GM12878 (cell line): ENCODE data around the gene COL28A1. TPM values are rescaled to one million over a fixed set of nuclear protein-coding genes. Genes with fewer than 3 reads are reported as not detected.

ENCODE experiments used
- ATAC-seq: fragments of 200-7000 bp; cut with Tn5 transposase; 3 replicates; pipeline ENCODE4 v1.9.1; 2020; ENCODE audit warnings: mild to moderate bottlenecking, moderate library complexity
- BruUV-seq: library from RNA; stranded (reverse); fragments of 400-500 nt; replicated peaks from 2 replicates; lab custom pipeline; 2021; lab: Mats Ljungman, UMichigan
- CTCF ChIA-PET: fragments of 300-600 bp; sonication (Branson Sonifier 250); formaldehyde crosslinking; extraction: SDS; loops from one replicate; lab custom pipeline; 2021; ENCODE audit warnings: inconsistent platforms; lab: Yijun Ruan, JAX
- POLR2A ChIA-PET: fragments of 350-600 bp; formaldehyde crosslinking; extraction: SDS; loops from one replicate; lab custom pipeline; 2021; ENCODE audit warnings: inconsistent platforms; lab: Charles Lee
- RAD21 ChIA-PET: fragments of 300-600 bp; sonication (Branson Sonifier 250); formaldehyde crosslinking; loops from one replicate; lab custom pipeline; 2023; ENCODE audit warnings: antibody characterized with exemption; ENCODE audit not compliant: unreplicated experiment; lab: Charles Lee
- SMC1A ChIA-PET: fragments of 300-600 bp; sonication (Branson Sonifier 250); formaldehyde crosslinking; loops from one replicate; lab custom pipeline; 2023; ENCODE audit not compliant: unreplicated experiment, uncharacterized antibody; lab: Charles Lee
- DNase-seq: peaks from one replicate; pipeline ENCODE4 v3.0.0-alpha.2; 2011; ENCODE audit warnings: low read depth, low spot score
- FAIRE-seq: peaks from 3 replicates; lab custom pipeline; 2011; peaks lifted over from hg19 to GRCh38; lab: Jason Lieb, UNC
- H2AFZ ChIP-seq: 2 replicates; pipeline ENCODE4 v1.6.0; 2011; ENCODE audit warnings: low read depth, low read length, control low read depth; ENCODE audit not compliant: control insufficient read depth
- H3K27ac ChIP-seq: 2 replicates; pipeline ENCODE4 v1.5.1; 2011; ENCODE audit warnings: control low read depth; ENCODE audit not compliant: control insufficient read depth, insufficient read depth
- H3K27me3 ChIP-seq, 2 experiments: replicated peaks in 1 of 2; 2 replicates each; pipeline versions ENCODE4 v1.6.0 to v1.6.1; 2011; ENCODE audit warnings: low read length in 1 of 2; ENCODE audit not compliant: control insufficient read depth in 2 of 2, insufficient read depth in 2 of 2
- H3K36me3 ChIP-seq, 2 experiments: 2 replicates each; pipeline ENCODE4 v1.5.1; 2011; ENCODE audit warnings: low read length in 1 of 2; ENCODE audit not compliant: control insufficient read depth in 2 of 2, insufficient read depth in 2 of 2
- H3K4me1 ChIP-seq: 2 replicates; pipeline ENCODE4 v1.6.1; 2011; ENCODE audit warnings: mild to moderate bottlenecking, low read length, moderate library complexity, mixed read lengths; ENCODE audit not compliant: control insufficient read depth, insufficient read depth
- H3K4me2 ChIP-seq: 2 replicates; pipeline ENCODE4 v1.6.0; 2011; ENCODE audit warnings: control low read depth; ENCODE audit not compliant: control insufficient read depth, insufficient read depth
- H3K4me3 ChIP-seq: fragments of 200-600 bp; sonication (generic); 2 replicates; pipeline ENCODE4 v1.5.1; 2016
- H3K79me2 ChIP-seq: 2 replicates; pipeline ENCODE4 v1.6.0; 2011; ENCODE audit warnings: low read length; ENCODE audit not compliant: control insufficient read depth, insufficient read depth
- H3K9ac ChIP-seq: 2 replicates; pipeline ENCODE4 v1.8.0; 2011; ENCODE audit warnings: low read length, control low read depth, mixed read lengths; ENCODE audit not compliant: control insufficient read depth, insufficient read depth
- H3K9me3 ChIP-seq: replicated peaks from 3 replicates; pipeline ENCODE4 v1.5.1; 2011; ENCODE audit warnings: mild to moderate bottlenecking, low read length; ENCODE audit not compliant: control insufficient read depth, insufficient read depth
- H4K20me1 ChIP-seq: 2 replicates; pipeline ENCODE4 v1.6.0; 2011; ENCODE audit not compliant: control insufficient read depth, insufficient read depth
- GABPA ChIP-seq: IDR thresholded peaks from 2 replicates; pipeline ENCODE4 v1.6.1; 2014; ENCODE audit warnings: antibody characterized with exemption, low read depth, mild to moderate bottlenecking, inconsistent platforms
- GATAD2B ChIP-seq: fragments of 450-650 bp; conservative IDR thresholded peaks from 2 replicates; pipeline ENCODE4 v1.6.1; 2017; ENCODE audit warnings: low read depth, mild to moderate bottlenecking, moderate library complexity
- MTA2 ChIP-seq: fragments of 450-650 bp; IDR thresholded peaks from 2 replicates; pipeline ENCODE4 v1.6.1; 2016; ENCODE audit warnings: low read depth, mild to moderate bottlenecking, moderate library complexity
- TBL1XR1 ChIP-seq: IDR thresholded peaks from 2 replicates; pipeline ENCODE4 v1.6.1; 2012; ENCODE audit warnings: low read depth, low read length, improper control_type of control experiment
- ZBTB4 ChIP-seq: fragments of 450-650 bp; formaldehyde crosslinking; IDR thresholded peaks from 2 replicates; pipeline ENCODE4 v1.4.0; 2022; ENCODE audit warnings: mild to moderate bottlenecking, moderate library complexity
- WGBS: methylation state at CpG from one replicate; pipeline ENCODE4 v1.1.6; 2016; ENCODE audit warnings: low lambda C conversion rate; ENCODE audit not compliant: insufficient replicate concordance, insufficient coverage; ENCODE audit errors: missing lambda C conversion rate; 5-methylcytosine and 5-hydroxymethylcytosine counted together
- in situ Hi-C: fragments of 300-500 bp; cut with MboI; formaldehyde crosslinking; loops from 9 replicates; pipeline ENCODE4 v1.14.3; 2018; ENCODE audit warnings: mixed read lengths
- intact Hi-C: fragments of 100-400 bp; cut with micrococcal nuclease; formaldehyde crosslinking; loops from one replicate; pipeline ENCODE4 v1.14.2; 2022; ENCODE audit not compliant: unreplicated experiment
- polyA plus RNA-seq, 11 experiments: library from polyadenylated mRNA; depleted of rRNA in 4 of 11; unstranded in 6 of 11; stranded (reverse) in 5 of 11; fragments of >200 nt; fragmentation: Nextera tagmentation in 4 of 11; fragmentation: Illumina TruSeq in 1 of 11; extraction: Ambion mirVana in 4 of 11; extraction: Trizol in 1 of 11; gene quantifications; 1 replicate in 1 of 11; 2 replicates in 10 of 11; pipeline versions ENCODE4 v1.2.1 to v1.2.3, GENCODE V29; 2011 to 2016; ENCODE audit warnings: inconsistent platforms in 2 of 11, missing spikeins in 2 of 11, low read depth in 1 of 11
- total RNA-seq, 4 experiments: library from RNA; depleted of rRNA in 3 of 4; stranded (reverse); fragments of >200 nt in 3 of 4; fragmentation: Illumina TruSeq in 1 of 4; extraction: Trizol in 1 of 4; gene quantifications; 2 replicates each; pipeline versions ENCODE4 v1.2.1 to v1.2.3, GENCODE V29; 2013 to 2021

COL28A1 gene
- total and polyA plus RNA-seq, 10 of the 15 experiments (the other 5 are each of a cell fraction or from before 2014, with no cell fraction given): 0.05 to 0.22 TPM; not detected in 8

DNA sequence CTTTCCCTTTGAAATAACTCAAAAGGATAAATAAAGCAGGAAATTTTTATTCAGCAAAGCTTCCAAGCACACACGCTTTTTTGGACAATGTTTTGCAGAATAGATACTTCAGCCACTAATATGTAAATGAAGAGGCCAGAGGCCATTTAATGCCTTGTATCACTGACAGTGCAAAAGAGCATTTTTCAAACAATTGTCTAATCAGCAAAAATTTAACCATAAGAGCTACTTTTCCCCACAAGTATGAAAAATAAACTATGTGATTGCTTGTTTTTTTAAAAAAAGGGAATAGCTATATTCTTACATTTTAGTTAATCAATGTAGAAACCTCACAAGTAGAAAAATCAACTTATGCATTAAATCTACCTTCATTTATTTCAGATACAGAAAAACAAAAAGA is 99.7 kb downstream of the COL28A1 start:
- H3K9ac ChIP-seq: no peak overlapping the region
- WGBS: 50% methylated on average over 1 of the region's 1 CpG
- H3K79me2 ChIP-seq: no peaks in the 10 kb centered on the region
- no peaks in the 10 kb centered on the region for H4K20me1 ChIP-seq
- H3K9me3 ChIP-seq: no peaks in the 10 kb centered on the region; the same call in 2 of the 3 replicates
- no peak overlapping the region for H3K27ac ChIP-seq
- TF ChIP-seq ZBTB4 (CRISPR knock-in tag) (no peak), GABPA (no peak), GATAD2B (no peak), TBL1XR1 (no peak), MTA2 (no peak)
- no peaks in the 10 kb centered on the region for H3K4me1 ChIP-seq
- no peak for FAIRE-seq
- CTCF ChIA-PET: interaction anchor here (2.2 kb wide), 1 partner anchor 11 kb away, joined by 9 read pairs; no protein-coding TSS in a partner anchor
- in situ Hi-C loops: no loop called here
- no peaks in the 10 kb centered on the region; a peak in 1 of 4 replicates for H3K27me3 ChIP-seq
- H3K4me3 ChIP-seq: no peak overlapping the region
- RAD21 ChIA-PET: interaction anchor here (1.4 kb wide), 1 partner anchor 12 kb away, joined by 4 read pairs; no protein-coding TSS in a partner anchor
- no peak for DNase-seq
- H2AFZ ChIP-seq: no peak overlapping the region
- ATAC-seq: no peak
- intact Hi-C loops: no loop called here
- BruUV-seq: no TSS peak
- no peak overlapping the region for H3K4me2 ChIP-seq
- no peaks in the 10 kb centered on the region for H3K36me3 ChIP-seq
- SMC1A ChIA-PET: interaction anchor here (0.8 to 3.8 kb wide), 5 partner anchors 8 to 77 kb away, joined by 3 to 17 read pairs (median 4); no protein-coding TSS in a partner anchor
- POLR2A ChIA-PET: no interaction called here
